ENCODE data around the gene ARHGEF10L. TPM values are rescaled to one million over a fixed set of nuclear protein-coding genes. Genes with fewer than 3 reads are reported as not detected.

The ARHGEF10L gene
- total and polyA plus RNA-seq, 4 experiments from 2014 or later, result 0.47 to 0.78 TPM; not detected in 2

- no peak overlapping the region for H3K27ac Mint-ChIP-seq
- CTCF ChIA-PET (ENCODE audit: partially characterized antibody), result no interaction called here
Observed at GRCh38 chr1:17584539-17584938, 45.0 kb downstream of the ARHGEF10L start.

GRCh38 chr1:17585266-17585987, 45.9 kb downstream of the ARHGEF10L start:
- intact Hi-C loops (cut with micrococcal nuclease), result no loop called here
- Mint-ChIP-seq H3K27ac (no peak overlapping the region), H3K36me3 (no peaks in the 10 kb centered on the region), H3K9me3 (no peaks in the 10 kb centered on the region), H3K4me1 (peaks cover 0 to 2% (median 0%) of the 10 kb centered on the region in 4 donors), H3K4me3 (no peak overlapping the region), H3K27me3 (peaks cover 6 to 7% of the 10 kb centered on the region in 2 donors)
- Histone ChIP-seq H3K9me3 (ENCODE audit: control insufficient read depth in 1 of 2, low read length in 2 of 2) (no peaks in the 10 kb centered on the region), H3K27me3 (ENCODE audit: insufficient read depth, low read length) (no peaks in the 10 kb centered on the region), H3K4me3 (ENCODE audit: low read length in 2 of 2) (no peak overlapping the region), H3K27ac (ENCODE audit: low read depth, low read length) (no peak overlapping the region), H3K36me3 (ENCODE audit: insufficient read depth, low read length) (no peaks in the 10 kb centered on the region), H3K4me1 (ENCODE audit: insufficient read depth, low read length) (no peaks in the 10 kb centered on the region)
- no peak for DNase-seq
- CTCF ChIA-PET (ENCODE audit: partially characterized antibody), result no interaction called here
- POLR2A ChIA-PET (ENCODE audit: partially characterized antibody), result no interaction called here

More at GRCh38 chr1:17584539-17584938, 45.0 kb downstream of the ARHGEF10L start:
- Mint-ChIP-seq H3K4me3 (no peak overlapping the region), H3K36me3 (no peaks in the 10 kb centered on the region), H3K9me3 (no peaks in the 10 kb centered on the region), H3K27me3 (peaks cover 6 to 7% of the 10 kb centered on the region in 2 donors), H3K4me1 (peaks cover 0 to 2% (median 0%) of the 10 kb centered on the region in 4 donors)
- no peaks in the 10 kb centered on the region for H3K9me3 ChIP-seq (ENCODE audit: control insufficient read depth in 1 of 2, low read length in 2 of 2)
- H3K27ac ChIP-seq (ENCODE audit: low read depth, low read length), result no peak overlapping the region
- DNase-seq, result no peak
- H3K4me3 ChIP-seq (ENCODE audit: low read length in 2 of 2), result no peak overlapping the region
- H3K27me3 ChIP-seq (ENCODE audit: insufficient read depth, low read length), result no peaks in the 10 kb centered on the region
- POLR2A ChIA-PET (ENCODE audit: partially characterized antibody), result no interaction called here
- no peaks in the 10 kb centered on the region for H3K36me3 ChIP-seq (ENCODE audit: insufficient read depth, low read length)
- H3K4me1 ChIP-seq (ENCODE audit: insufficient read depth, low read length), result no peaks in the 10 kb centered on the region
- intact Hi-C loops (cut with micrococcal nuclease), result no loop called here

GRCh38 chr1:17586172-17586964, 46.9 kb downstream of the ARHGEF10L start:
- H3K27ac Mint-ChIP-seq, result no peak overlapping the region
- H3K4me3 Mint-ChIP-seq, result no peak overlapping the region
- no peaks in the 10 kb centered on the region for H3K27me3 ChIP-seq (ENCODE audit: insufficient read depth, low read length)
- intact Hi-C loops (cut with micrococcal nuclease), result no loop called here
- no peaks in the 10 kb centered on the region for H3K9me3 Mint-ChIP-seq
- peaks cover 0 to under 1% (median 0%) of the 10 kb centered on the region in 4 donors for H3K4me1 Mint-ChIP-seq
- no peaks in the 10 kb centered on the region for H3K36me3 ChIP-seq (ENCODE audit: insufficient read depth, low read length)
- no peak overlapping the region for H3K27ac ChIP-seq (ENCODE audit: low read depth, low read length)
- H3K36me3 Mint-ChIP-seq, result no peaks in the 10 kb centered on the region
- DNase-seq, result no peak
- H3K9me3 ChIP-seq (ENCODE audit: control insufficient read depth in 1 of 2, low read length in 2 of 2), result no peaks in the 10 kb centered on the region
- H3K4me3 ChIP-seq (ENCODE audit: low read length in 2 of 2), result no peak overlapping the region
- ChIA-PET POLR2A (ENCODE audit: partially characterized antibody) (no interaction called here), CTCF (ENCODE audit: partially characterized antibody) (no interaction called here)
- no peaks in the 10 kb centered on the region for H3K4me1 ChIP-seq (ENCODE audit: insufficient read depth, low read length)
- H3K27me3 Mint-ChIP-seq, result peaks cover 5 to 7% of the 10 kb centered on the region in 2 donors

DNA sequence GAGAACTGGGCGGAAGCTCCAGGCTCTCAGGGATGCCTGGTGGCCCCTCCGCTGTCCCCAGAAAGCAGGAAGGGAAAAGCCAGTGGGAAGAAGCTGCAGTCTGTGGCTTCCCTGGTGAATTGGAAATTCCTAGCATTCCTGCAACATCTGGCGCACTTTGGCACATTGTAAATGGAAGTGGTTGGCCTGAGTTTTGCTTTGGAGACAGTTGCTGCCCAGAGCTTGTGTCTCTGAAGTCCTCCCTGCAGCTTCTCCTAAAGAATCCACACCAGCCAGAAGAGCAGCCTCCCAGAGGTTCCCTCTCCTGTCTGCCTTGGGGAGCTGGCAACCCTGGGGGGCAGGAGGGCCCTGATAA, 48.2 kb downstream of the ARHGEF10L start:
- no peak overlapping the region for H3K27ac Mint-ChIP-seq
- intact Hi-C loops (cut with micrococcal nuclease), result no loop called here
- no peak overlapping the region for H3K4me3 Mint-ChIP-seq
- no peaks in the 10 kb centered on the region for H3K9me3 ChIP-seq (ENCODE audit: control insufficient read depth in 1 of 2, low read length in 2 of 2)
- no peak for DNase-seq
- no peaks in the 10 kb centered on the region for H3K4me1 ChIP-seq (ENCODE audit: insufficient read depth, low read length)
- H3K27me3 ChIP-seq (ENCODE audit: insufficient read depth, low read length), result no peaks in the 10 kb centered on the region
- no peaks in the 10 kb centered on the region for H3K36me3 ChIP-seq (ENCODE audit: insufficient read depth, low read length)
- H3K9me3 Mint-ChIP-seq, result no peaks in the 10 kb centered on the region
- no peak overlapping the region for H3K4me3 ChIP-seq (ENCODE audit: low read length in 2 of 2)
- POLR2A ChIA-PET (ENCODE audit: partially characterized antibody), result no interaction called here
- H3K36me3 Mint-ChIP-seq, result no peaks in the 10 kb centered on the region
- CTCF ChIA-PET (ENCODE audit: partially characterized antibody), result interaction anchor here (1.3 kb wide), 1 partner anchor 18 kb away, joined by 4 read pairs; no protein-coding TSS in a partner anchor
- peaks cover 4 to 7% of the 10 kb centered on the region in 2 donors for H3K27me3 Mint-ChIP-seq
- no peak overlapping the region for H3K27ac ChIP-seq (ENCODE audit: low read depth, low read length)
- H3K4me1 Mint-ChIP-seq, result no peaks in the 10 kb centered on the region

- Mint-ChIP-seq H3K27me3 (peaks cover 4 to 7% of the 10 kb centered on the region in 2 donors), H3K9me3 (no peaks in the 10 kb centered on the region), H3K27ac (no peak overlapping the region), H3K4me1 (no peaks in the 10 kb centered on the region), H3K4me3 (no peak overlapping the region), H3K36me3 (no peaks in the 10 kb centered on the region)
- Histone ChIP-seq H3K36me3 (ENCODE audit: insufficient read depth, low read length) (no peaks in the 10 kb centered on the region), H3K27ac (ENCODE audit: low read depth, low read length) (no peak overlapping the region), H3K4me3 (ENCODE audit: low read length in 2 of 2) (no peak overlapping the region), H3K4me1 (ENCODE audit: insufficient read depth, low read length) (no peaks in the 10 kb centered on the region), H3K27me3 (ENCODE audit: insufficient read depth, low read length) (no peaks in the 10 kb centered on the region), H3K9me3 (ENCODE audit: control insufficient read depth in 1 of 2, low read length in 2 of 2) (no peaks in the 10 kb centered on the region)
- DNase-seq, result no peak
- ChIA-PET CTCF (ENCODE audit: partially characterized antibody) (interaction anchor here (1.3 kb wide), 1 partner anchor 17 kb away, joined by 4 read pairs; no protein-coding TSS in a partner anchor), POLR2A (ENCODE audit: partially characterized antibody) (no interaction called here)
- intact Hi-C loops (cut with micrococcal nuclease), result no loop called here
Observed at GRCh38 chr1:17588048-17588871, 48.8 kb downstream of the ARHGEF10L start.

- POLR2A ChIA-PET (ENCODE audit: partially characterized antibody), result no interaction called here
- Histone ChIP-seq H3K27ac (ENCODE audit: low read depth, low read length) (no peak overlapping the region), H3K9me3 (ENCODE audit: control insufficient read depth in 1 of 2, low read length in 2 of 2) (no peaks in the 10 kb centered on the region), H3K27me3 (ENCODE audit: insufficient read depth, low read length) (no peaks in the 10 kb centered on the region), H3K36me3 (ENCODE audit: insufficient read depth, low read length) (no peaks in the 10 kb centered on the region), H3K4me3 (ENCODE audit: low read length in 2 of 2) (no peak overlapping the region), H3K4me1 (ENCODE audit: insufficient read depth, low read length) (no peaks in the 10 kb centered on the region)
- Mint-ChIP-seq H3K36me3 (no peaks in the 10 kb centered on the region), H3K27me3 (peaks cover 0 to 3% of the 10 kb centered on the region in 2 donors), H3K4me3 (no peak overlapping the region), H3K9me3 (no peaks in the 10 kb centered on the region), H3K4me1 (no peaks in the 10 kb centered on the region), H3K27ac (no peak overlapping the region)
- DNase-seq, result no peak
- intact Hi-C loops (cut with micrococcal nuclease), result no loop called here
- CTCF ChIA-PET (ENCODE audit: partially characterized antibody), result no interaction called here
Observed at GRCh38 chr1:17591814-17592430, 52.4 kb downstream of the ARHGEF10L start.

GRCh38 chr1:17594026-17594425, 54.5 kb downstream of the ARHGEF10L start:
- no peaks in the 10 kb centered on the region for H3K4me1 Mint-ChIP-seq
- intact Hi-C loops (cut with micrococcal nuclease), result no loop called here
- H3K36me3 ChIP-seq (ENCODE audit: insufficient read depth, low read length), result no peaks in the 10 kb centered on the region
- CTCF ChIA-PET (ENCODE audit: partially characterized antibody), result no interaction called here
- H3K4me3 ChIP-seq (ENCODE audit: low read length in 2 of 2), result no peak overlapping the region
- peaks cover 0 to 1% of the 10 kb centered on the region in 2 donors for H3K27me3 Mint-ChIP-seq
- no peak overlapping the region for H3K4me3 Mint-ChIP-seq
- H3K27ac Mint-ChIP-seq, result no peak overlapping the region
- no peaks in the 10 kb centered on the region for H3K9me3 ChIP-seq (ENCODE audit: control insufficient read depth in 1 of 2, low read length in 2 of 2)
- H3K36me3 Mint-ChIP-seq, result no peaks in the 10 kb centered on the region
- no peak overlapping the region for H3K27ac ChIP-seq (ENCODE audit: low read depth, low read length)
- no peak for DNase-seq
- H3K9me3 Mint-ChIP-seq, result no peaks in the 10 kb centered on the region
- no peaks in the 10 kb centered on the region for H3K27me3 ChIP-seq (ENCODE audit: insufficient read depth, low read length)
- POLR2A ChIA-PET (ENCODE audit: partially characterized antibody), result no interaction called here
- no peaks in the 10 kb centered on the region for H3K4me1 ChIP-seq (ENCODE audit: insufficient read depth, low read length)

All from CD4-positive, alpha-beta memory T cell (primary cell).